Right cardiac atrium (tissue), 5 donors: ENCODE measurements around the gene RFX7. TPM values are rescaled to one million over a fixed set of nuclear protein-coding genes. Genes with fewer than 3 reads are reported as not detected.

Source experiments
- ATAC-seq, 2 donors: fragments of 200-7000 bp; cut with Tn5 transposase; one replicate each; pipeline versions ENCODE4 v1.8.0 to v1.9.1; 2020; ENCODE audit warnings: moderate library complexity in 2 of 2, mild to moderate bottlenecking in 1 of 2
- DNase-seq, 3 donors: peaks; one replicate each; pipeline ENCODE4 v3.0.0-alpha.2; 2020
- H3K27ac ChIP-seq: one replicate; pipeline ENCODE4 v1.5.1; 2013; ENCODE audit warnings: mild to moderate bottlenecking, low read length, control low read depth, moderate library complexity
- H3K27me3 ChIP-seq: one replicate; pipeline ENCODE4 v1.6.1; 2013; ENCODE audit not compliant: control insufficient read depth, insufficient read depth
- H3K4me1 ChIP-seq: one replicate; pipeline ENCODE4 v1.6.1; 2013; ENCODE audit warnings: low read length; ENCODE audit not compliant: control insufficient read depth, insufficient read depth
- H3K4me3 ChIP-seq: one replicate; pipeline ENCODE4 v1.5.1; 2013; ENCODE audit warnings: low read length, control low read depth
- H3K9me3 ChIP-seq: one replicate; pipeline ENCODE4 v1.6.1; 2013; ENCODE audit warnings: low read length; ENCODE audit not compliant: control insufficient read depth
- WGBS: extraction: QIAGEN DNeasy Blood & Tissue Kit; methylation state at CpG from one replicate; pipeline ENCODE4 v1.1.7; 2013; 5-methylcytosine and 5-hydroxymethylcytosine counted together
- intact Hi-C, 4 donors: fragments of 100-400 bp; cut with DNase I; formaldehyde crosslinking; loops; one replicate each; pipeline versions ENCODE4 v1.11.0 to v1.14.0; 2022 to 2023
- polyA plus RNA-seq: library from polyadenylated mRNA; stranded (reverse); fragments of 200-250 nt; gene quantifications from one replicate; pipeline ENCODE4 v1.2.3, GENCODE V29; 2013
- total RNA-seq, 4 donors: library from RNA; stranded (reverse); fragmentation: NEBNext Ultra II Directional; extraction: Animal tissue kit (Norgen Biotek cat#: 25700); gene quantifications; one replicate each; pipeline ENCODE4 v1.2.1, GENCODE V29; 2021
- donor health status: healthy with polysubstance abuse.
- donor health status: DM: no; HTN: yes; CAD: no.
- donor health status: DM: no; HTN: no; CAD: no.
- donor health status: DM: no; HTN: yes; CAD: no; lungs with severe emphysema.
- donor health status: DM: yes; HTN: yes; CAD: no.

The RFX7 gene
- total and polyA plus RNA-seq, 5 donors, result 1.1 to 10.1 (median 8.6) TPM

DNA sequence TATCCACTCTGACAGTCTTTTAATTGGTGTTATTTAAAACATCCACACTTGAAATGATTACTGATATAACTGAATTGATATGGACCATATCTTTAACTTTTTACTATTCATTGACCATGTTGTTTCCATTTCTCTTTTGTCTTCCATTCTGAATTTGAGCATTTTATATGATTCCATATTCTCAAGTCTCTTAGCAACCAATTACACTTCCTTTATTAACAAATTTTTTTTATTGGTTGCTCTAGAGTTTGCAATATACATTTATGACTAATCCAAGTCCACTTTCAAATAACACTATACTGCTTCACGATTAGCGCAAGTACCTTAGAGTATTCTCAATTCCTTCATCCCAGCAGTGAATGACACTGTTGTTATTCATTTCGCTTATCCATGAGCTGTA, 16.4 kb downstream of the RFX7 start:
- Histone ChIP-seq H3K9me3 (peaks cover 5% of the 10 kb centered on the region), H3K27ac (no peak overlapping the region), H3K4me1 (no peaks in the 10 kb centered on the region), H3K4me3 (no peak overlapping the region), H3K27me3 (no peaks in the 10 kb centered on the region)
- ATAC-seq, result no peak
- intact Hi-C loops, result no loop called here
- WGBS, result 98% methylated on average over 3 of the region's 3 CpGs
- DNase-seq, result no peak

DNA sequence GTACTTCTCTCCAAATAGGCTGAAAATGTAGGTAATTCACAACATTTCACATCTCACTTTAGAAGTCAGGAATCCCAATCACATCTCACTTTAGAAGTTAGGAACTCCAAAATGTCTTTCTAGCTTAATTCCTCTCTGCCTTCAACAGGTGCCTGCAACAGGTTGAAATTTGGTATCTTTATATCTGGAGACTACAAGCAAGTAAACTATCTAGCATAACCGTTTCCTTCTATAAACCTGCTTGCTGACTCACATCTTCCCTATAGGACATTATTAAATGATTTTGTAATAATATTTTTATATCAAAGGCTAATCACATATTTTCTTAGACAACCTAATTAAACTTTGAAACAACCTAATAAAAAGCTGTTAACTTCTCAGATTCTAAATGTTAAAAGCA, 18.2 kb downstream of the RFX7 start:
- WGBS, result 91% methylated on average over 1 of the region's 1 CpG
- ATAC-seq, result no peak

DNA sequence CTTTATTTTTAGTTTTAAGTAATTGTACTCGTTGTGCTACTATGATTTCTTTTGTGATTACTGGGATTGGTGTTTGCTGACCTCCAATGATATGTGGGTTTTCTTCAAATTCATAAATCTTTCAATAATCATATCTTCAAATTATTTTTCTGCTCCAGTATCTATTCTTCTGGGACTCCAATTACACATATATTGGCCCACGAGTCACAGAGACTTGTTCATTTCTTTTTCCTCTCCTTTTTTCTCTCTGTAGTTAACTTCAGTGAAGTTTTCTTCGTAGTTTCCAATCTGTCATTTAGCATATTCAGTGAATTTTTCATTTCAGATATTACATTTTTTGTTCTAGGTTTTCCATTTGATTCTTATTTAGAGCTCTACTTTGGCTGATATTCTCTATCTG, 21.4 kb downstream of the RFX7 start:
- ATAC-seq, result no peak

More for the DNA sequence above, 18.2 kb downstream of the RFX7 start:
- Histone ChIP-seq H3K27ac (no peak overlapping the region), H3K9me3 (no peaks in the 10 kb centered on the region), H3K4me3 (no peak overlapping the region), H3K4me1 (no peaks in the 10 kb centered on the region), H3K27me3 (no peaks in the 10 kb centered on the region)
- intact Hi-C loops, result no loop called here
- no peak for DNase-seq

DNA sequence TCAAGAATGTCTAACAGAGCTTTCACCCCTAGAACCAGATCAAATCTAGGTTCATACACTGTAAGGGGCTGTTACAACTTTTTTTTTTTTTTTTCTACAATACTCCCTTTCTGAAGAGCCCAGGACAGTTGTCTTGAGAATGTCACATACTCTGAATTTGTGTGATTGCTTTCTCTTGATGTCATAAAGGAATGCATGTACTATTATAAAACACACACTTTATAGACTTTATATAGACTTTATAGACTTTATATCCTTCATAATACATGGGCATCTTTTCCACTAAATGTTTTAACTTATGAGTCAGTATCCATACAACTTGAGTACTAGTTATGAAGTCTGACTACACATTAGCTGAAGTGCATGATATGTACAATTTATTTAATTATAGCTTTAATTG, 26.3 kb downstream of the RFX7 start:
- H3K9me3 ChIP-seq, result no peaks in the 10 kb centered on the region
- intact Hi-C loops, result no loop called here
- H3K4me1 ChIP-seq, result no peaks in the 10 kb centered on the region
- no peak overlapping the region for H3K27ac ChIP-seq
- H3K27me3 ChIP-seq, result no peaks in the 10 kb centered on the region
- ATAC-seq, result no peak
- H3K4me3 ChIP-seq, result no peak overlapping the region
- no peak for DNase-seq

More for the DNA sequence above, 21.4 kb downstream of the RFX7 start:
- intact Hi-C loops, result no loop called here
- no peak overlapping the region for H3K4me3 ChIP-seq
- 99% methylated on average over 3 of the region's 3 CpGs for WGBS
- no peak overlapping the region for H3K27ac ChIP-seq
- H3K4me1 ChIP-seq, result no peaks in the 10 kb centered on the region
- no peak for DNase-seq
- no peaks in the 10 kb centered on the region for H3K27me3 ChIP-seq
- no peaks in the 10 kb centered on the region for H3K9me3 ChIP-seq

DNA sequence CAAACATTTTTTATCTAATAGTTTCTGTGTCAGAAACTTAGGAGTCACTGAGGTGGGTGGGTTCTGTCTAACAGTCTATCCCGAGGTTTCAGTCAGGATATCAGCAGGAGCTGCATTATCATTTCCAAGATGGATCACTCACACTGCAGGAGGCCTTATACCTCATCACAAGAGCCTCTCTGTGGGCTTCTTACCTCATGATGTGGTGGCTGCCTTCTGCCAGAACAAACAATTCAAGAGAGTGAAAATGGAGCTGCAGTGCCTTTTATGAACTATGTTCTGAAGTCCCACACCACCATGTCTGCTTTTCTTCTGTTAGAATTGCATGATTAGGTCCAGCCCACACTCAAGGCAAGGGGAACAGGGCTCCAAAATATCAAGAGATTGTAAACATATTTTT, 27.9 kb downstream of the RFX7 start:
- Histone ChIP-seq H3K27ac (no peak overlapping the region), H3K27me3 (no peaks in the 10 kb centered on the region), H3K4me3 (no peak overlapping the region), H3K4me1 (no peaks in the 10 kb centered on the region), H3K9me3 (no peaks in the 10 kb centered on the region)
- WGBS, result 62% methylated on average over 1 of the region's 1 CpG
- ATAC-seq (no peak), DNase-seq (no peak)
- intact Hi-C loops, result no loop called here

DNA sequence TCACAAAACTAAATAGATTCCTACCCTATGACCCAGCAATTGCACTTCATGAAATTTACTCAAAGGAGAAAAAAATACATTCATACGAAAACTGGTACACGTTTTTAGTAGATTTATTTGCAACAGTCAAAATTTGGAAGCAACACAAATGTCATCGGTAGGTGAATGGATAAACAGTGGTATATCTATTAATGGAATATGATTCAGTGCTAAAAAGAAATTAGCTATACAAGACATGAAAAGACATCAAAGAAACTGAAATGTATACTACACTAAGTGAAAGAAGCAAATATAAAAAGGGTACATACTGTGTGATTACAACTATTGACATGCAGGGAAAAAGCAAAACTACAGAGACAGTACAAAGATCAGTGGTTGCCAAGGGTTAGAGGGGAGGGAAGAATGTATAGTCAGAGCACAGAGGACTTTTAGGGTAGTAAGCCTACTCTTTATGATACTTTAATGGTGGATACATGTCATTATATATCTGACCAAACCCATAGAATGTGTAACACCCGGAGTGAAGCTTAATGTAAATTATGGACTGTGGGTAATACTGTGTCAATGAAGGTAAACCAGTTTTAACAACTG, 31.6 kb downstream of the RFX7 start:
- Histone ChIP-seq H3K4me3 (no peak overlapping the region), H3K9me3 (no peaks in the 10 kb centered on the region), H3K27me3 (no peaks in the 10 kb centered on the region), H3K27ac (no peak overlapping the region), H3K4me1 (peaks cover 2% of the 10 kb centered on the region)
- no peak for ATAC-seq
- DNase-seq, result no peak
- WGBS, result 97% methylated on average over 4 of the region's 4 CpGs
- intact Hi-C loops, result no loop called here

DNA sequence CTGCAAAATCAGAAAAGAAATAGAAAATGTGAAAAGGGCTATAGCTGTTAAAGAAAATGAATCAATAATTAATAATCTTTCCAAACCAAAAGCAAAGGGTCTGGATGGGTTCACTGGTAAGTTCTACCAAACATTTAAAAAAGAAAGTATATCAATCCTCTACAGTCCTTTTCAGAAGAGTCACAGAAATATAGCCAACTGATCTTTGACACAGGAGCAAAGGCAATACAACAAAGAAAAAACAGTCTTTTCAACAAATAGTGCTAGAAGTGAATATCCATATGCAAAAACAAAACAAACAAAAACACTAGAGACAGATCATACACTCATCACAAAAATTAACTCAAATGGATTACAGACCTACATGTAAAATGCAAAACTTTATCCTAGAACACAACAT, 32.6 kb downstream of the RFX7 start:
- H3K9me3 ChIP-seq, result no peaks in the 10 kb centered on the region
- H3K27ac ChIP-seq, result no peak overlapping the region
- peaks cover 2% of the 10 kb centered on the region for H3K4me1 ChIP-seq

DNA sequence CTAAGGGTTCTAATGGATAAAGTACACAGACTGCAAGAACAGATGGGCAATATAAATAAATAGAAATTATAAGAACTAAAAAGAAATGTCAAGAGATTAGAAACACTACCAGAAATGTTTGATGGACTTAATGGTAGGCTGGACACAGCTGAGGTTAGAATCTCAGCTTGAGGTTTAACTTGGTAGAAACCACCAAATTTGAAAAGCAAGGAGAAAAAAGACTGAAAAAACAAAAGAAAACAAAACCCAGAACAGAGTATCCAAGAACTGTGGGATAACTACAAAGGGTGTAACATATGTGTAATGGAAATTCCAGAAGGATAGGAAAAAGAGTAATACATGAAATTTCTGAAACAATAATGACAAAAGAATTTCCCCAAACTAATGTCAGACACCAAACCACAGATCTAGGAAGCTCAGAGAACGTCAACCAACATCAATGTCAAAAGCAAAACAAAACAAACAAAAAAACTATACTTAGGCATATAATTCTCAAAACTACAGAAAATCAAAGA, 35.0 kb downstream of the RFX7 start:
- no peak for ATAC-seq
- WGBS, result 71% methylated on average over 1 of the region's 1 CpG
- Histone ChIP-seq H3K27ac (no peak overlapping the region), H3K4me1 (peaks cover 2% of the 10 kb centered on the region), H3K27me3 (no peaks in the 10 kb centered on the region), H3K4me3 (no peak overlapping the region), H3K9me3 (no peaks in the 10 kb centered on the region)
- no peak for DNase-seq
- intact Hi-C loops, result no loop called here

More for the DNA sequence above, 32.6 kb downstream of the RFX7 start:
- DNase-seq, result no peak
- no peaks in the 10 kb centered on the region for H3K27me3 ChIP-seq
- H3K4me3 ChIP-seq, result no peak overlapping the region
- ATAC-seq, result no peak
- intact Hi-C loops, result no loop called here

DNA sequence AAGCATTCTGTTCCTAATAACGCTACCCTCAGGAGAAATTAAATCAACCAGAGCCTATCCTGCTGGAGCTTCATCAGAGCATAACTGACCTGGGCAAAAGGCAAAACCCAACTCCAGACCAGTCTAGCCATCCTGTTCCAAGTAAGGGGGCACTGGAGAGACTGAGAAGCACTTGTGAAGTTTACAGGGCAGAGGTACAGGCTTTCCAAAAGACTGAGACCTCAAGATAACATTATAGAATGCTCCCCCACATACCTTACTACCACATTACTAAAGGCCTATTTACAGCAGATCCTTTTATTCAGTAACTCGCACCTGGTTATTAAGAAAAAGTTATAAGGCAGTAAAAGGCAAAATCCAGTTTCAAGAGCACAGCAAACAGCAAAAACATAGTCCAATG, 35.5 kb downstream of the RFX7 start:
- Histone ChIP-seq H3K27ac (no peak overlapping the region), H3K4me3 (no peak overlapping the region), H3K9me3 (no peaks in the 10 kb centered on the region), H3K27me3 (no peaks in the 10 kb centered on the region), H3K4me1 (peaks cover 2% of the 10 kb centered on the region)
- ATAC-seq (no peak), DNase-seq (no peak)
- WGBS, result 78% methylated on average over 2 of the region's 2 CpGs
- intact Hi-C loops, result no loop called here

DNA sequence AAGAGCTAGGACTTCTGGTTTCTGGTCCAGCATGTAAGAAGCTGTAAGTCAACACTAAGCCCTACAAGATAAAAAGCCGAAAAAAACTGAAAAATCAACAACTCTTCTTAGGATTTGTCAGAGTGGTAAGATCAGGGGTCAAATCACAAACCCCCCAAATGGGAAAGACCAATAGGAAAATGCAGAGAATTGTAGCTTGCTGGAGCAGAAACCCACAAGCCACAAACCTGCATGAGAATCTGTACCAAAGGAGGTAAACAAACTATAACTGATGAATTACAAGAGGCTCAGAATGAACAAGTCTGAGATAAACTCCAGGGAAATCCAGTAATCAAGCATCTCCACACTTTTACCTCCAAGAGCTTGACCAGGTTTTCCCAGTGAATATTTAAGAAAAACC, 36.0 kb downstream of the RFX7 start:
- no peak overlapping the region for H3K27ac ChIP-seq
- 66% methylated on average over 1 of the region's 1 CpG for WGBS
- no peaks in the 10 kb centered on the region for H3K9me3 ChIP-seq
- H3K27me3 ChIP-seq, result no peaks in the 10 kb centered on the region
- H3K4me3 ChIP-seq, result no peak overlapping the region
- ATAC-seq (no peak), DNase-seq (no peak)
- intact Hi-C loops, result no loop called here
- H3K4me1 ChIP-seq, result peaks cover 2% of the 10 kb centered on the region

DNA sequence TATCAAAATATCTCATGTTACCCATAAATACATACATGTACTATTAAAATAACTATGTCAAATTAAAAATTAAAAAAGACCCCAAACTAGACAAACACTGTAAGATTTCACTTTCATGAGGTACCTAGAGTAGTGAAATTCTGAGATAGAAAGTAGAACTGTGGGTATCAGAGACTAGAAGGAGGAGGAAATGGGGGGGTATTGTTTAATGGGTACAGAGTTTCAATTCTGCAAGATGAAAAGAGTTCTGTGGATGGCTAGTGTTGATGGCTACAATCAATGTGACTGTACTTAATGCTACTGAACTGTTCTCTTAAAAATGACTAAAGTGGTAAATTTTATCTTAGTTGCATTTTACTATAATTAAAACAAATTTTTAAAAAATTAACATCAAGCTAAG, 36.6 kb downstream of the RFX7 start:
- DNase-seq, result no peak
- intact Hi-C loops, result no loop called here
- Histone ChIP-seq H3K27ac (no peak overlapping the region), H3K4me1 (peaks cover 2% of the 10 kb centered on the region), H3K4me3 (no peak overlapping the region), H3K9me3 (no peaks in the 10 kb centered on the region), H3K27me3 (no peaks in the 10 kb centered on the region)
- ATAC-seq, result no peak
